Parathyroid adenoma (tissue), 2 donors: Measurements from ENCODE around the gene ACTMAP.

Experiments used
- H2AFZ ChIP-seq: fragments of 300-600 bp; sonication (generic); one replicate; pipeline ENCODE4 v1.7.0; 2017; ENCODE audit warnings: antibody characterized with exemption, mild to moderate bottlenecking
- H3K27ac ChIP-seq: fragments of 300-600 bp; sonication (generic); one replicate; pipeline ENCODE4 v1.7.0; 2017
- H3K27me3 ChIP-seq: fragments of 300-600 bp; sonication (generic); one replicate; pipeline ENCODE4 v1.7.0; 2017; ENCODE audit warnings: low read length; ENCODE audit not compliant: control insufficient read depth, insufficient read depth
- H3K36me3 ChIP-seq: fragments of 300-600 bp; sonication (generic); one replicate; pipeline ENCODE4 v1.7.0; 2017; ENCODE audit warnings: low read length; ENCODE audit not compliant: control insufficient read depth, insufficient read depth
- H3K4me1 ChIP-seq: fragments of 300-600 bp; sonication (generic); one replicate; pipeline ENCODE4 v1.7.0; 2017; ENCODE audit warnings: control low read depth
- H3K4me2 ChIP-seq: fragments of 300-600 bp; sonication (generic); one replicate; pipeline ENCODE4 v1.7.0; 2017; ENCODE audit warnings: low read length
- H3K4me3 ChIP-seq: fragments of 300-600 bp; sonication (generic); one replicate; pipeline ENCODE4 v1.7.0; 2017; ENCODE audit warnings: low read depth, low read length
- H3K79me2 ChIP-seq: fragments of 300-600 bp; sonication (generic); one replicate; pipeline ENCODE4 v1.7.0; 2017; ENCODE audit warnings: control low read depth
- H3K9ac ChIP-seq: fragments of 300-600 bp; sonication (generic); one replicate; pipeline ENCODE4 v1.7.0; 2017; ENCODE audit warnings: mild to moderate bottlenecking
- H3K9me3 ChIP-seq: fragments of 300-600 bp; sonication (generic); one replicate; pipeline ENCODE4 v1.7.0; 2017; ENCODE audit warnings: low read length; ENCODE audit not compliant: control insufficient read depth
- TF ChIP-seq, protein P1 (sequence below): fragments of 300-600 bp; sonication (generic); IDR thresholded peaks from one replicate; pipeline ENCODE4 v1.7.0; 2017; ENCODE audit warnings: antibody characterized with exemption, mild to moderate bottlenecking
- donor health status: primary hyperparathyroidism.

ACTMAP gene

DNA sequence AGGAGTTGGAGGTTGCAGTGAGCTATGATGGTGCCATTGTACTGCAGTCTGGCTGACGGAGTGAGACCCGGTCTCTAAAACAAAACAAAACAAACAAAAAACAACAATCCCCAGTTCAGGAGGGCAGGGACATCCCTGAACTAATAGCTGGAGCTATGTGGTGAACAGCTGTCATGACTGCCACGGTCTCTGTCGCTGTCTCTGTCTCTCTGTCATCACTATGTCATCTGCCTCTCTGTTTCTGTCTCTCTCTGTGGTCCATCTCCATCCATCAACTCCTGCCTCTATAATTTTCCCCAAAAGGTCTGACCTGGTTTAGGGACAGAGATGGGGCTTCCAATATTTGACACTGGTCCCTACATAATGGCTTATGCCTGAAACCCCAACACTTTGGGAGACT, 26.0 kb downstream of the ACTMAP start:
- Histone ChIP-seq H3K4me1 (peaks cover 10% of the 10 kb centered on the region), H3K9me3 (no peaks in the 10 kb centered on the region), H2AFZ (no peak overlapping the region), H3K27ac (no peak overlapping the region), H3K79me2 (peaks cover 47% of the 10 kb centered on the region), H3K4me2 (no peak overlapping the region), H3K9ac (no peak overlapping the region), H3K4me3 (no peak overlapping the region), H3K27me3 (no peaks in the 10 kb centered on the region), H3K36me3 (no peaks in the 10 kb centered on the region)
- TF ChIP-seq, protein P1, sequence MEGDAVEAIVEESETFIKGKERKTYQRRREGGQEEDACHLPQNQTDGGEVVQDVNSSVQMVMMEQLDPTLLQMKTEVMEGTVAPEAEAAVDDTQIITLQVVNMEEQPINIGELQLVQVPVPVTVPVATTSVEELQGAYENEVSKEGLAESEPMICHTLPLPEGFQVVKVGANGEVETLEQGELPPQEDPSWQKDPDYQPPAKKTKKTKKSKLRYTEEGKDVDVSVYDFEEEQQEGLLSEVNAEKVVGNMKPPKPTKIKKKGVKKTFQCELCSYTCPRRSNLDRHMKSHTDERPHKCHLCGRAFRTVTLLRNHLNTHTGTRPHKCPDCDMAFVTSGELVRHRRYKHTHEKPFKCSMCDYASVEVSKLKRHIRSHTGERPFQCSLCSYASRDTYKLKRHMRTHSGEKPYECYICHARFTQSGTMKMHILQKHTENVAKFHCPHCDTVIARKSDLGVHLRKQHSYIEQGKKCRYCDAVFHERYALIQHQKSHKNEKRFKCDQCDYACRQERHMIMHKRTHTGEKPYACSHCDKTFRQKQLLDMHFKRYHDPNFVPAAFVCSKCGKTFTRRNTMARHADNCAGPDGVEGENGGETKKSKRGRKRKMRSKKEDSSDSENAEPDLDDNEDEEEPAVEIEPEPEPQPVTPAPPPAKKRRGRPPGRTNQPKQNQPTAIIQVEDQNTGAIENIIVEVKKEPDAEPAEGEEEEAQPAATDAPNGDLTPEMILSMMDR, result no peak

DNA sequence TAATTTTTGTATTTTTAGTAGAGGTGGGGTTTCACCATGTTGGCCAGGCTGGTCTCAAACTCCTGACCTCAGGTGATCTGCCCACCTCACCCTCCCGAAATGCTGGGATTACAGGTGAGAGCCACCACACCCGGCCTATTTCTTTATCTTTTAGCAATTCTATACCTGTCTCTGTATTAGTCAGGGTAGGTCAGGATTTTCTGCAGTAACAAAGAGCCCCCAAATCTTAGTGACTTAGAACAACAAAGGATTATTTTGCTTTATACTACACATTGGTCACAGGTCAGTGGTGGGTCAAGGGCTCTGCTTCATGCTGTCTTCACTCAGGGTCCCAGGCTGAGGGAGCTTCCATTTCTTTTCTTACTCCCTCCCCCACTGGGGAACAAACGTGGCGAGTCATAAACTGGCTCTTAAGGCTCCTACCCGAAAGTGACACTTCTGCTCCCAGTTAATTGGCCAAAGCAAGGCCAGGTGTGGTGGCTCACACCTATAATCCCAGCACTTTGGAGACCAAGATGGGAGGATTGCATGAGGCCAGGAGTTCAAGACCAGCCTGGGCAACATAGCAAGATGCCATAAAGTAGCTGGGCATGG, 26.5 kb downstream of the ACTMAP start:
- TF ChIP-seq, protein P1, result no peak
- Histone ChIP-seq H3K4me2 (no peak overlapping the region), H3K9ac (no peak overlapping the region), H2AFZ (no peak overlapping the region), H3K27me3 (no peaks in the 10 kb centered on the region), H3K4me3 (no peak overlapping the region), H3K9me3 (no peaks in the 10 kb centered on the region), H3K36me3 (no peaks in the 10 kb centered on the region), H3K4me1 (peaks cover 12% of the 10 kb centered on the region), H3K27ac (no peak overlapping the region), H3K79me2 (peaks cover 47% of the 10 kb centered on the region)

DNA sequence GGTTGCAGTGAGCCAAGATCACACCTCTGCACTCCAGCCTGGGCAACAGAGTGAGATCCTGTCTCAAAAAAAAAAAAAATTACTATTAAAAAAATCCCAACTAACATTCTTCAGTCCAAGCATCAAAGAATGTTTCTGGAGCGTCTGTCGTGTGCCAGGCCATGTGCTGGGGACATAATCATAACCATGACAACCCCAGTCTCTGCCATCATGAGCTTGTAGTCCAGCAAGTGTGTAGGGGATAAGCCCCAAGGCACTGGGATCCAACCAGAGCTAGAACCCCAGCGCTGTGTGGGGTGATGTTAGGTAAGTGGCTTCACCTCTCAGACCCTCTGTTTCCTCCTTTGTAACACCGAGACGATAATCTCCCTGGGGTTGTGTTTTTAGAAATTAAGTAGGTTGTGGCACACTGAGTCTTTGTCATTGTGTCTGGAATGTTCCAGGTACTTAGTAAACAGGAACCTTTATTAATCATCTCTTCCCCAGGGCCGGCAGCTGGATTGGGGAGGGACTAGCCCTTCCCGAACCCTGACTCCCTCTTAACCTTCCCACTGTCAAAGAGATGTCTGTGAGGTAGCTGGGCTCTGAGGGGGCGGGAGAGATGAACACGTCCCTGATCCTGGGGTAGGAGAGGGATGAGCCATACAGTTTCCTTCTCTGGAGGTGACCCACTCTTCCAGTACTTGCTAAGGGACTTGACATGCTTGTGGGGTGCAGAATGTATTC, 28.2 kb downstream of the ACTMAP start:
- no peak overlapping the region for H2AFZ ChIP-seq
- no peak overlapping the region for H3K4me2 ChIP-seq
- no peaks in the 10 kb centered on the region for H3K36me3 ChIP-seq
- no peak overlapping the region for H3K4me3 ChIP-seq
- H3K9me3 ChIP-seq, result no peaks in the 10 kb centered on the region
- no peak overlapping the region for H3K9ac ChIP-seq
- H3K27me3 ChIP-seq, result no peaks in the 10 kb centered on the region
- H3K79me2 ChIP-seq, result peaks cover 52% of the 10 kb centered on the region
- peaks cover 12% of the 10 kb centered on the region for H3K4me1 ChIP-seq
- no peak overlapping the region for H3K27ac ChIP-seq
- TF ChIP-seq, protein P1, result no peak

DNA sequence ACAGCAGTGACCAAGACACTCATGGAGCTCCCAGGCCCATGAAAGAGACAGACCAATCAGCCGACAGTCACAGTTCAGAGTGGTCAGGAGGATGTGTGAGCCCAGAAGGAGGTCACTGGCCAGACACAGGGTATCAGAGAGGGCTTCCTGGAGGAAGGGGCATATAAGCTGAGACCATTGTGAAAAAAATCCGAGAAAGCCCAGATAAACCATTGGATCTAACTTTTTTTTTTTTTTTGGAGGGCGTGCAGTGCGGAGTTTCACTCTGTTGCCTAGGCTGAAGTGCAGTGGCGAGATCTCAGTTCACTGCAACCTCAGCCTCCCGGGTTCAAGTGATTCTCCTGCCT, 29.2 kb downstream of the ACTMAP start:
- TF ChIP-seq, protein P1, result no peak
- H3K27me3 ChIP-seq, result no peaks in the 10 kb centered on the region
- H2AFZ ChIP-seq, result no peak overlapping the region
- H3K4me1 ChIP-seq, result peaks cover 16% of the 10 kb centered on the region
- H3K4me3 ChIP-seq, result no peak overlapping the region
- peaks cover 55% of the 10 kb centered on the region for H3K79me2 ChIP-seq
- H3K9me3 ChIP-seq, result no peaks in the 10 kb centered on the region
- no peak overlapping the region for H3K9ac ChIP-seq
- H3K4me2 ChIP-seq, result no peak overlapping the region
- peak overlapping the region; percentile 87 for H3K27ac ChIP-seq
- H3K36me3 ChIP-seq, result no peaks in the 10 kb centered on the region
